Measurements from ENCODE around the gene LINC01488. TPM values are rescaled to one million over a fixed set of nuclear protein-coding genes. Genes with fewer than 3 reads are reported as not detected.

The LINC01488 gene
- polyA plus RNA-seq, 1 of the 3 experiments (the other 2 are of a cell fraction): not detected

DNA sequence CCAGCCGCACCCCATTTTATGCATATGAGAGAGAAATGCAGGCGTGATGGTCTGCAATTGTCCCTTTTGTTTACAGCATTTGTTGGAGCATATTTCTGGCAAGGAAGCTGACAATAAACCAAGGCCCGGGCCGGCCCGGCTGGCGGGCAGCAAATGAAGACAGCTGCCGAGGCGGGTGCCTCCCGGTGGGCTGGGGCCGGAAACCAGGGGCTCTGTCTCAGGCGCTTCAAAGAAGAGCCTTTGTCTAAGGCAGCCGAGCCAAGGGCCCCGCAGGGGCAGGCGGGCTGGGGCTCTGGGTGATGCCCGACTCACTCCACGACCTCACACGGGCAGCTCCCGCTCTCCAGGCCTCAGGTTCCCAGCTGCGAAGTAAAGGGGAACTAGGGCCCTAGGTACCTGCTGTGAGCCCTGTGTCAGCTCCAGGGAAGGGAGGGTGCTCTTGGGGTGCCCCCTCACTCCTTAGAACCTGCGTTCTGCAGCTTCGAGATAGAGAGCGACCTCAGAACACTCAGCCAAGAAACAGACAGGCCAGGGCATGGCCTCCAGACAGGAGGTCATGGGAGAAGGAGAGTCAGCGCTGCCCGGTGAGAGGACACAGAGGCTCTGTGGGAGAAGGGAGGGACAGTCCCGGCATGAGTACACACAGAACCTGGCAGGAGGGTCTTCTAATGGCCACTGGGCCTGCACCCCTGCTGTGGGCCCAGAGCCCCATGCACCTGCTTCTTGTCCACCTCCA, 2.4 kb downstream of the LINC01488 start:
- H3K9me3 ChIP-seq: no peaks in the 10 kb centered on the region
- no peaks in the 10 kb centered on the region for H3K79me2 ChIP-seq (ENCODE audit: insufficient read depth)
- CTCF ChIA-PET: interaction anchor here (0.6 kb wide), 1 partner anchor 33 kb away, joined by 4 read pairs; no protein-coding TSS in a partner anchor
- no peaks in the 10 kb centered on the region for H3K27me3 ChIP-seq (ENCODE audit: insufficient read depth)
- H3F3A ChIP-seq (replicated peaks; ENCODE audit: insufficient read depth): no peaks in the 10 kb centered on the region
- DNase-seq: no peak
- WGBS (ENCODE audit: low lambda C conversion rate): 90% methylated on average over 10 of the region's 25 CpGs
- POLR2A ChIA-PET: no interaction called here
- no peak overlapping the region for H3K27ac ChIP-seq (ENCODE audit: low read depth in 2 of 2, low read length in 1 of 2)
- no peaks in the 10 kb centered on the region for H3K9me2 ChIP-seq
- no peak overlapping the region for H3K4me3 ChIP-seq (ENCODE audit: low read depth in 2 of 2, low read length in 1 of 2)
- H3K4me1 ChIP-seq (ENCODE audit: control insufficient read depth in 1 of 2, insufficient read depth in 2 of 2, low read depth in 1 of 2, low read length in 1 of 2): no peaks in the 10 kb centered on the region; a peak in 1 of 4 replicates
- no peak overlapping the region for H3K4me2 ChIP-seq
- no peaks in the 10 kb centered on the region for H4K20me1 ChIP-seq (ENCODE audit: insufficient read depth)
- no peak overlapping the region for H3K9ac ChIP-seq
- H3K36me3 ChIP-seq (replicated peaks in 1 of 2; ENCODE audit: control insufficient read depth in 1 of 2, insufficient read depth in 2 of 2, low read length in 1 of 2): no peaks in the 10 kb centered on the region
- TF ChIP-seq EZH2phosphoT487 (IDR thresholded peaks at IDR 0.05; ENCODE audit: borderline replicate concordance, low read depth): no peak
- TF ChIP-seq POLR2AphosphoS5 (IDR thresholded peaks at IDR 0.05; ENCODE audit: low read depth, low read length): no peak
- TF ChIP-seq ELF1 (IDR thresholded peaks at IDR 0.05): no peak
- TF ChIP-seq CHD2 (IDR thresholded peaks at IDR 0.05; ENCODE audit: low read length, partially characterized antibody): no peak
- no peak for TF ChIP-seq MXI1 (IDR thresholded peaks at IDR 0.05; ENCODE audit: low read depth, low read length)
- no peak for TF ChIP-seq FOSL2 (IDR thresholded peaks at IDR 0.05; ENCODE audit: borderline replicate concordance, low read depth)
- TF ChIP-seq, protein P1, sequence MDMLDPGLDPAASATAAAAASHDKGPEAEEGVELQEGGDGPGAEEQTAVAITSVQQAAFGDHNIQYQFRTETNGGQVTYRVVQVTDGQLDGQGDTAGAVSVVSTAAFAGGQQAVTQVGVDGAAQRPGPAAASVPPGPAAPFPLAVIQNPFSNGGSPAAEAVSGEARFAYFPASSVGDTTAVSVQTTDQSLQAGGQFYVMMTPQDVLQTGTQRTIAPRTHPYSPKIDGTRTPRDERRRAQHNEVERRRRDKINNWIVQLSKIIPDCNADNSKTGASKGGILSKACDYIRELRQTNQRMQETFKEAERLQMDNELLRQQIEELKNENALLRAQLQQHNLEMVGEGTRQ (IDR thresholded peaks at IDR 0.05; ENCODE audit: borderline replicate concordance, low read depth, low read length): no peak
- TF ChIP-seq RAD21 (IDR thresholded peaks at IDR 0.05; ENCODE audit: low read length): no peak
- no peak for TF ChIP-seq TEAD4 (IDR thresholded peaks at IDR 0.05; ENCODE audit: borderline replicate concordance, insufficient read depth)
- no peak for TF ChIP-seq EP300 (IDR thresholded peaks at IDR 0.05; ENCODE audit: borderline replicate concordance in 1 of 2, low read depth in 1 of 2, low read length in 1 of 2)
- no peak for TF ChIP-seq GABPA (IDR thresholded peaks at IDR 0.05; ENCODE audit: low read depth)
- TF ChIP-seq NRF1 (IDR thresholded peaks at IDR 0.05; ENCODE audit: low read depth, low read length): no peak
- no peak for TF ChIP-seq RCOR1 (IDR thresholded peaks at IDR 0.05; ENCODE audit: low read length)
- no peak for TF ChIP-seq NFIC (IDR thresholded peaks at IDR 0.05; ENCODE audit: borderline replicate concordance)
- TF ChIP-seq, protein P2, sequence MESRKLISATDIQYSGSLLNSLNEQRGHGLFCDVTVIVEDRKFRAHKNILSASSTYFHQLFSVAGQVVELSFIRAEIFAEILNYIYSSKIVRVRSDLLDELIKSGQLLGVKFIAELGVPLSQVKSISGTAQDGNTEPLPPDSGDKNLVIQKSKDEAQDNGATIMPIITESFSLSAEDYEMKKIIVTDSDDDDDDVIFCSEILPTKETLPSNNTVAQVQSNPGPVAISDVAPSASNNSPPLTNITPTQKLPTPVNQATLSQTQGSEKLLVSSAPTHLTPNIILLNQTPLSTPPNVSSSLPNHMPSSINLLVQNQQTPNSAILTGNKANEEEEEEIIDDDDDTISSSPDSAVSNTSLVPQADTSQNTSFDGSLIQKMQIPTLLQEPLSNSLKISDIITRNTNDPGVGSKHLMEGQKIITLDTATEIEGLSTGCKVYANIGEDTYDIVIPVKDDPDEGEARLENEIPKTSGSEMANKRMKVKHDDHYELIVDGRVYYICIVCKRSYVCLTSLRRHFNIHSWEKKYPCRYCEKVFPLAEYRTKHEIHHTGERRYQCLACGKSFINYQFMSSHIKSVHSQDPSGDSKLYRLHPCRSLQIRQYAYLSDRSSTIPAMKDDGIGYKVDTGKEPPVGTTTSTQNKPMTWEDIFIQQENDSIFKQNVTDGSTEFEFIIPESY (IDR thresholded peaks at IDR 0.05; ENCODE audit: borderline replicate concordance, low read depth): no peak
- H2AFZ ChIP-seq (ENCODE audit: low read depth): no peak overlapping the region
